GM06990 (cell line): ENCODE measurements around the gene RILPL2.
"Not testable (repeated sequence)": the region's sequence is repeated elsewhere in the genome, so short reads cannot be mapped to it uniquely, and the experiment has no call there.

Experiments
- DNase-seq: peaks from one replicate; pipeline ENCODE4 v3.0.0-alpha.2; 2011; ENCODE audit not compliant: insufficient read length; ENCODE audit errors: extremely low read depth
- H3K27me3 ChIP-seq: replicated peaks from 2 replicates; pipeline ENCODE4 v1.6.0; 2011; ENCODE audit warnings: low read length; ENCODE audit not compliant: control insufficient read depth, insufficient read depth
- H3K36me3 ChIP-seq: 2 replicates; pipeline ENCODE4 v1.5.1; 2011; ENCODE audit warnings: low read length; ENCODE audit not compliant: control insufficient read depth, insufficient read depth
- H3K4me3 ChIP-seq: replicated peaks from 2 replicates; pipeline ENCODE4 v1.5.1; 2011; ENCODE audit warnings: low read depth, mild to moderate bottlenecking, control low read depth, low read length
- CTCF ChIP-seq: IDR thresholded peaks from 2 replicates; pipeline ENCODE4 v1.5.1; 2011; ENCODE audit warnings: low read length, control low read depth, mild to moderate bottlenecking, inconsistent platforms; ENCODE audit not compliant: insufficient read depth, poor library complexity, severe bottlenecking

The RILPL2 gene

DNA sequence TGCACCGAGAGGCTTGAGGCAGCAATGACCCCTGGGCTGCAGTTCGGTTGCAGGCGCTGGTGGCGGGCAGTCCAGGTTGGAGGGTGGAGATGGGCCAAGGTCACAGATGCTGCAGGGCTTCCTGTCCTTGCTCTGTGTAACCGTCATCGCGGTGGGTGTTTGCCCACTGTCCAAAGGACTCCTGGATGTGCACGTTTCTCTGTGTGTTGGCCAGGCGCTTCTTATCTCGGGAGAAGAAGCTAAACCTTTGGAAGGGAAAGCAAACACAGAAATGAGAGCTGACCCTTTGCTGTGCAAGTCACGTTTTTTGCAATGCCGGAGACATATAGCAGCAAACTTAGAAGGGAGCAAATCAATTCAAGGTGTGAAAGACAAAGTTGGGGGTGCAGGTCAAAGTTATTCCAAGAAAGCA, 36.0 kb upstream of the RILPL2 start:
- no peak overlapping the region for H3K4me3 ChIP-seq
- DNase-seq: no peak
- H3K36me3 ChIP-seq: peaks cover 3% of the 10 kb centered on the region
- TF ChIP-seq CTCF: no peak
- no peaks in the 10 kb centered on the region for H3K27me3 ChIP-seq

GRCh38 chr12:123471374-123472068, 35.0 kb upstream of the RILPL2 start:
- Histone ChIP-seq H3K27me3 (no peaks in the 10 kb centered on the region), H3K4me3 (no peak overlapping the region), H3K36me3 (peaks cover 3% of the 10 kb centered on the region)
- DNase-seq: no peak
- TF ChIP-seq CTCF: no peak

GRCh38 chr12:123469978-123470377, 33.5 kb upstream of the RILPL2 start:
- H3K27me3 ChIP-seq: no peaks in the 10 kb centered on the region
- peaks cover 9% of the 10 kb centered on the region for H3K36me3 ChIP-seq

DNA sequence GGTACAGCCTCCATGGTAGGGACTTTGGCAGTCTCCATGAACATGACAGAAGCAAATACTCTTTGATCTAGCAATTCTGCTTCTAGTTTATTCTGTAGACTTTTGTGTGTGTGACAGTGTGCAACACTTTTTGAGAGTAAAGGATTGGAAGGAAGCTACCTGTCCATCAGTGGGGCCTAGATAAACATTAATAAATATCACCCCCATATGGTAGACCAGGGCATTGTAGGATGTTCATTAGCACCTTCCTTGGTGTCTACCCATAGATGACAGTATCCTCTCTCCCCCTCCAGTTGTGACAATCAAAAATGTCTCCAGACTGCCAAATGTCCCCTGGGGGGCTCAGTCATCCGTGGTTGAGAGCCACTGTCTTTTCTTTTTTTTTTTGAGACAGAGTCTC, 32.3 kb upstream of the RILPL2 start:
- peak; percentile 40 for TF ChIP-seq CTCF
- Histone ChIP-seq H3K27me3 (no peaks in the 10 kb centered on the region), H3K4me3 (no peak overlapping the region), H3K36me3 (peaks cover 12% of the 10 kb centered on the region)
- no peak for DNase-seq

More at GRCh38 chr12:123469978-123470377, 33.5 kb upstream of the RILPL2 start:
- no peak for DNase-seq
- TF ChIP-seq CTCF: no peak
- no peak overlapping the region for H3K4me3 ChIP-seq

- Histone ChIP-seq H3K27me3 (no peaks in the 10 kb centered on the region), H3K4me3 (no peak overlapping the region), H3K36me3 (peaks cover 11% of the 10 kb centered on the region)
- no peak for TF ChIP-seq CTCF
- DNase-seq: no peak
Observed at GRCh38 chr12:123465084-123465483, 28.6 kb upstream of the RILPL2 start.

GRCh38 chr12:123463174-123463573, 26.7 kb upstream of the RILPL2 start:
- peaks cover 11% of the 10 kb centered on the region for H3K36me3 ChIP-seq

More at GRCh38 chr12:123463174-123463573, 26.7 kb upstream of the RILPL2 start:
- DNase-seq, H3K27me3 ChIP-seq, H3K4me3 ChIP-seq: not testable (repeated sequence)
